Mesendoderm (in vitro differentiated cells): ENCODE results near the gene CAPN12.
A peak's percentile ranks its signal among the peaks of the same experiment; 100 is the strongest.

Experiments
- DNase-seq: peaks from one replicate; pipeline ENCODE4 v3.0.0; 2013
- H2AK5ac ChIP-seq: 2 replicates; pipeline ENCODE4 v1.6.1; 2013; ENCODE audit warnings: low read length, inconsistent platforms
- H2BK120ac ChIP-seq: 2 replicates; pipeline ENCODE4 v1.6.1; 2013; ENCODE audit warnings: low read depth, mild to moderate bottlenecking, low read length, moderate library complexity, mixed read lengths
- H2BK15ac ChIP-seq: replicated peaks from 2 replicates; pipeline ENCODE4 v1.6.1; 2013; ENCODE audit warnings: low read depth, mild to moderate bottlenecking, moderate library complexity
- H2BK5ac ChIP-seq: 2 replicates; pipeline ENCODE4 v1.6.1; 2013; ENCODE audit warnings: low read length, inconsistent platforms
- H3K18ac ChIP-seq: 2 replicates; pipeline ENCODE4 v1.6.1; 2013; ENCODE audit warnings: mild to moderate bottlenecking, low read length, mixed read lengths
- H3K23ac ChIP-seq: one replicate; pipeline ENCODE4 v1.6.1; 2013; ENCODE audit warnings: low read length
- H3K27ac ChIP-seq: 2 replicates; pipeline ENCODE4 v1.5.1; 2013; ENCODE audit warnings: low read depth, mild to moderate bottlenecking, inconsistent platforms, low read length, moderate library complexity
- H3K27me3 ChIP-seq: 2 replicates; pipeline ENCODE4 v1.6.1; 2013; ENCODE audit warnings: low read length, control low read depth, mild to moderate bottlenecking, inconsistent platforms; ENCODE audit not compliant: insufficient read depth, poor library complexity
- H3K36me3 ChIP-seq: 2 replicates; pipeline ENCODE4 v1.6.1; 2013; ENCODE audit warnings: low read length, inconsistent platforms; ENCODE audit not compliant: control insufficient read depth, insufficient read depth
- H3K4ac ChIP-seq: one replicate; pipeline ENCODE4 v1.6.1; 2013; ENCODE audit warnings: low read depth, mild to moderate bottlenecking, low read length, moderate library complexity
- H3K4me1 ChIP-seq: 2 replicates; pipeline ENCODE4 v1.6.1; 2013; ENCODE audit warnings: low read depth, low read length, inconsistent platforms; ENCODE audit not compliant: control insufficient read depth
- H3K4me2 ChIP-seq: 2 replicates; pipeline ENCODE4 v1.6.1; 2013; ENCODE audit warnings: low read length
- H3K4me3 ChIP-seq: 2 replicates; pipeline ENCODE4 v1.5.1; 2013; ENCODE audit warnings: mild to moderate bottlenecking, low read length
- H3K56ac ChIP-seq: one replicate; pipeline ENCODE4 v1.6.1; 2013; ENCODE audit warnings: low read length
- H3K79me1 ChIP-seq: 2 replicates; pipeline ENCODE4 v1.6.1; 2013; ENCODE audit warnings: low read length, inconsistent platforms
- H3K79me2 ChIP-seq: 2 replicates; pipeline ENCODE4 v1.6.1; 2013; ENCODE audit warnings: mild to moderate bottlenecking, low read length; ENCODE audit not compliant: control insufficient read depth, insufficient read depth
- H3K9ac ChIP-seq: 2 replicates; pipeline ENCODE4 v1.6.1; 2013; ENCODE audit warnings: low read length, inconsistent platforms
- H4K5ac ChIP-seq: one replicate; pipeline ENCODE4 v1.6.1; 2013; ENCODE audit warnings: low read length
- H4K8ac ChIP-seq: one replicate; pipeline ENCODE4 v1.6.1; 2013; ENCODE audit warnings: low read depth, mild to moderate bottlenecking, control low read depth, low read length, moderate library complexity
- WGBS: extraction: QIAGEN DNeasy Blood & Tissue Kit; methylation state at CpG from one replicate; pipeline ENCODE4 v1.1.7; 2013; ENCODE audit warnings: low lambda C conversion rate, missing lambda C conversion rate; ENCODE audit not compliant: insufficient coverage; ENCODE audit errors: extremely low coverage; 5-methylcytosine and 5-hydroxymethylcytosine counted together

Gene CAPN12

GRCh38 chr19:38684862-38685665 is 59.2 kb downstream of the CAPN12 start:
- peak overlapping the region; percentile 70 for H3K4ac ChIP-seq
- H2BK15ac ChIP-seq = no peak overlapping the region
- peaks cover 33% of the 10 kb centered on the region for H3K4me1 ChIP-seq
- no peak overlapping the region for H3K23ac ChIP-seq
- H3K36me3 ChIP-seq = no peaks in the 10 kb centered on the region
- H3K18ac ChIP-seq = peak overlapping the region; percentile 42
- peak overlapping the region; percentile 55 for H3K9ac ChIP-seq
- no peak for DNase-seq
- H3K79me2 ChIP-seq = peaks cover 69% of the 10 kb centered on the region
- no peaks in the 10 kb centered on the region for H3K27me3 ChIP-seq
- peak overlapping the region; percentile 80 for H3K27ac ChIP-seq
- no peak overlapping the region for H3K4me3 ChIP-seq
- no peak overlapping the region for H3K4me2 ChIP-seq
- H2BK120ac ChIP-seq = no peak overlapping the region
- H2BK5ac ChIP-seq = peak overlapping the region; percentile 30
- H3K56ac ChIP-seq = peak overlapping the region; percentile 82
- WGBS = no CpG with 5 or more reads among the region's 15 CpGs
- peaks cover 30% of the 10 kb centered on the region for H3K79me1 ChIP-seq
- H2AK5ac ChIP-seq = peak overlapping the region; percentile 41
- H4K8ac ChIP-seq = no peak overlapping the region
- H4K5ac ChIP-seq = no peak overlapping the region

- peak overlapping the region; percentile 80 for H3K27ac ChIP-seq
- WGBS = no CpG with 5 or more reads among the region's 7 CpGs
- peak overlapping the region; percentile 83 for H3K4ac ChIP-seq
- H3K4me1 ChIP-seq = peaks cover 33% of the 10 kb centered on the region
- peaks cover 71% of the 10 kb centered on the region for H3K79me2 ChIP-seq
- no peak overlapping the region for H3K4me3 ChIP-seq
- H2BK5ac ChIP-seq = peak overlapping the region; percentile 62
- peak overlapping the region; percentile 1 for H3K4me2 ChIP-seq
- peaks cover 29% of the 10 kb centered on the region for H3K79me1 ChIP-seq
- no peak overlapping the region for H2BK15ac ChIP-seq
- peak overlapping the region; percentile 30 for H2BK120ac ChIP-seq
- peak overlapping the region; percentile 31 for H4K8ac ChIP-seq
- DNase-seq = peak; percentile 45
- H3K36me3 ChIP-seq = no peaks in the 10 kb centered on the region
- peak overlapping the region; percentile 71 for H3K56ac ChIP-seq
- H2AK5ac ChIP-seq = peak overlapping the region; percentile 71
- H4K5ac ChIP-seq = no peak overlapping the region
- no peaks in the 10 kb centered on the region for H3K27me3 ChIP-seq
- peak overlapping the region; percentile 48 for H3K9ac ChIP-seq
- peak overlapping the region; percentile 4 for H3K23ac ChIP-seq
- H3K18ac ChIP-seq = peak overlapping the region; percentile 84
Observed at GRCh38 chr19:38684078-38684861, 60.0 kb downstream of the CAPN12 start.

- Histone ChIP-seq H3K4me2 (peak overlapping the region; percentile 1), H2BK15ac (no peak overlapping the region), H3K4me1 (peaks cover 33% of the 10 kb centered on the region), H3K56ac (peak overlapping the region; percentile 75), H2BK5ac (peak overlapping the region; percentile 81), H3K27ac (peak overlapping the region; percentile 93), H2BK120ac (peak overlapping the region; percentile 30), H2AK5ac (peak overlapping the region; percentile 71), H4K8ac (no peak overlapping the region), H3K4ac (peak overlapping the region; percentile 83), H3K23ac (no peak overlapping the region), H3K9ac (peak overlapping the region; percentile 49), H3K27me3 (no peaks in the 10 kb centered on the region), H3K4me3 (no peak overlapping the region), H3K18ac (peak overlapping the region; percentile 84), H3K79me2 (peaks cover 73% of the 10 kb centered on the region), H4K5ac (no peak overlapping the region), H3K79me1 (peaks cover 31% of the 10 kb centered on the region), H3K36me3 (no peaks in the 10 kb centered on the region)
- peak; percentile 98 for DNase-seq
- no CpG with 5 or more reads among the region's 10 CpGs for WGBS
Observed at GRCh38 chr19:38683393-38684077, 60.7 kb downstream of the CAPN12 start.

GRCh38 chr19:38682872-38683392 is 61.3 kb downstream of the CAPN12 start:
- Histone ChIP-seq H3K27ac (peak overlapping the region; percentile 93), H3K23ac (no peak overlapping the region), H3K27me3 (no peaks in the 10 kb centered on the region), H3K36me3 (no peaks in the 10 kb centered on the region), H3K4me2 (no peak overlapping the region), H2BK120ac (no peak overlapping the region), H4K5ac (no peak overlapping the region), H3K79me2 (peaks cover 77% of the 10 kb centered on the region), H3K18ac (peak overlapping the region; percentile 5), H2BK15ac (no peak overlapping the region), H2AK5ac (peak overlapping the region; percentile 71), H3K9ac (peak overlapping the region; percentile 49), H3K79me1 (peaks cover 36% of the 10 kb centered on the region), H3K56ac (peak overlapping the region; percentile 75), H2BK5ac (peak overlapping the region; percentile 81), H3K4me3 (no peak overlapping the region), H3K4ac (peak overlapping the region; percentile 0), H4K8ac (no peak overlapping the region), H3K4me1 (peaks cover 33% of the 10 kb centered on the region)
- no peak for DNase-seq
- WGBS = no CpG with 5 or more reads among the region's 7 CpGs

GRCh38 chr19:38682195-38682867 is 61.9 kb downstream of the CAPN12 start:
- Histone ChIP-seq H4K8ac (no peak overlapping the region), H3K23ac (no peak overlapping the region), H3K27ac (peak overlapping the region; percentile 93), H3K56ac (peak overlapping the region; percentile 75), H2BK15ac (no peak overlapping the region), H2BK120ac (no peak overlapping the region), H3K4me1 (peaks cover 33% of the 10 kb centered on the region), H3K9ac (no peak overlapping the region), H2AK5ac (peak overlapping the region; percentile 71), H3K79me1 (peaks cover 39% of the 10 kb centered on the region), H3K18ac (no peak overlapping the region), H2BK5ac (no peak overlapping the region), H3K4me2 (no peak overlapping the region), H3K4me3 (no peak overlapping the region), H3K36me3 (no peaks in the 10 kb centered on the region), H4K5ac (no peak overlapping the region), H3K27me3 (no peaks in the 10 kb centered on the region), H3K79me2 (peaks cover 77% of the 10 kb centered on the region), H3K4ac (no peak overlapping the region)
- no CpG with 5 or more reads among the region's 11 CpGs for WGBS
- DNase-seq = no peak
